Stimulated activated CD4-positive, alpha-beta T cell treated with anti-CD3 and anti-CD28 coated beads, Interleukin-15, amount 100 ng/mL, for 1 hour (primary cell): Measurements from ENCODE around the gene PLEKHS1.
"Not testable (repeated sequence)": the region's sequence is repeated elsewhere in the genome, so short reads cannot be mapped to it uniquely, and the experiment has no call there.

ENCODE experiments used
- DNase-seq, 2 donors: peaks; one replicate each; pipeline ENCODE4 v3.0.0-alpha.2; 2020; ENCODE audit warnings: low read depth in 1 of 2, low spot score in 1 of 2

PLEKHS1 gene

DNA sequence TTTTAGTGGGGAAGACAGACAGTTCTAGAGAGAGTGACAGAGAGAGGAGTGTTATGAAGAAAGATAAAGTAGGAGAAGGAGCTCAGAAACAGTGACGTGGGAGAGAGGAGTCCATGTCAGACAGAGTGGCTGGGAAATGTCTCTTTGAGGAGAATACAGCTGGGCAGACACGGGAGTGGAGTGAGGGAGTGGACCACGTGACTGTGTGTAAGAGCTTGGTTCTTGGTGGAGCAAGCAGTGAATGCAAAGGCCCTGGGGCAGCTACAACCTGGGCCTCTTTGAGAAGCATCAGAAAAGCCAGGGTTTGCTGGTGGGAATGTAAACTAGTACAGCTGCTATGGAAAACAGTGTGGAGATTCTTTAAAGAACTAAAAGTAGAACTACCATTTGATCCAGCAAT, 11.9 kb upstream of the PLEKHS1 start:
- no peak for DNase-seq

DNA sequence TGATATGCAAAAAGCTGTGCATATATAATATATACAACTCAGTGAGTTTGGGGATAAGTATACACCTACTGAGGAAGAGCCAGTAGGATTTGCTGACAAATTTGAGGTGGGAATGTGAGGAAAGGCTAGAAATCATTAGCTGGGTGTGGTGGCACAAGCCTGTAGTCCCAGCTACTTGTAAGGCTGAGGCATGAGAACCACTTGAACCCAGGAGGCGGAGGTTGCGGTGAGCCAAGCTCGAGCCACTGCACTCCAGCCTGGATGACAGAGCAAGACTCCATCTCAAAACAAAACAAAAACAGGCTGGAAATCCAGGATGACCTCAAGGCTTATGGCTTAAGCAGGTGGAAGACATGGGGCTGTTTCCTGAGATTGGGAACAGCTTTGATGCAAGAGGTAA, 10.6 kb upstream of the PLEKHS1 start:
- DNase-seq = no peak

- DNase-seq = no peak
Measured at GRCh38 chr10:113742466-113742865, 9.0 kb upstream of the PLEKHS1 start.

DNA sequence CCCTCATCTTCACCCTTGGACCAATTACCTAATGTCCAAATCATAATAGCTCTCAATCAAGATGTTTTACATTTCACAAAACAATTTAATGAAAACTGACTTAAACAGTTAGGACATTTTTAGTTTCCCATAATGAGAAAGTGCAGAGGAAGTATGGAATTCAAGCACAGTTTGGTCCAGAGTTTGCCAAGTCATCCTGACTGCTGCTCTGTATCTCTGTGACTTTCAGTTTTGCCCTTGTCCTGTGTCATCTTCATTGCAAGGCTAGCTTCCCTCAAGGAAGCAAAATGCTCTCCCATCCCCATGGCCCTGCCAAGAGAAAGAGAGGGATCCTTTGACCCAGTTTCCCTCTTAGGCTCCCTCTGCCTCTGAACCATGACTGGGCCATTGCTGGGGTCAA, 7.9 kb upstream of the PLEKHS1 start:
- DNase-seq = no peak

- no peak for DNase-seq
Measured at GRCh38 chr10:113745374-113745773, 6.1 kb upstream of the PLEKHS1 start.

DNA sequence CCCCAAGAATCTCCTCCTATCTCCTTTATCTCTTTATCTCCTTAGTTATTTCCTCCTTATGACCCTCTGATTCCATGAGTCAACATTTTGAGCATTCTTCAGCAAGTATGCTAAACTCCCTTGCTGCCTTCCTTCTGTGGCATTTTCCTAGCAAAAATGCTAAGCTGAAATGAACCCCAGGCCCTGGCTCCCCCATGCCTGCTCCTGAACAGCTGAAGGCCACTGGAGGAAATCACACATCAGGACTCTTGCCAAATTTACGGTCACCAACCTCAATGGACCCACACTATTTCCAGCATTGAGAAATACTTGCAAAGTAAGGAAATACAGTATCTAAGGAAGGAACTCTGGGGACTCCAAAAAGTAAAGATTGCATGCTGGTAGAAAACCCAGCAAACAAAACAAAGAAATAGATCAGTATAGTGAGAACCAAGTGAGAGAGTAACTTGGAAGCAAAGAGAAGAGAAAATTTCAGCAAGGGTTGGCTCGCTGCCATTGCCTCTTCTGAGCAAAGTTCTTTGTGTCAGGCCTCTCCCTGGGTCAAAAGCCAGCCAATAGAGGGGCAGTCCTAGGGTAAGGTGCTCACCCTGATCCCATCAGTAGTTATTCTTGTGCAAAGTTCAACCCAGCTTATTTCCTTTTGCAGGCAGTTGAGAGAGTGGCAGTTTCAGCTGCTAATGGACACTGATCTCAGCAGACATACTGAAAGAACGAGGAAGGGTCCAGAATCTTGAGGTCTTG, 5.1 kb upstream of the PLEKHS1 start:
- DNase-seq = no peak

DNA sequence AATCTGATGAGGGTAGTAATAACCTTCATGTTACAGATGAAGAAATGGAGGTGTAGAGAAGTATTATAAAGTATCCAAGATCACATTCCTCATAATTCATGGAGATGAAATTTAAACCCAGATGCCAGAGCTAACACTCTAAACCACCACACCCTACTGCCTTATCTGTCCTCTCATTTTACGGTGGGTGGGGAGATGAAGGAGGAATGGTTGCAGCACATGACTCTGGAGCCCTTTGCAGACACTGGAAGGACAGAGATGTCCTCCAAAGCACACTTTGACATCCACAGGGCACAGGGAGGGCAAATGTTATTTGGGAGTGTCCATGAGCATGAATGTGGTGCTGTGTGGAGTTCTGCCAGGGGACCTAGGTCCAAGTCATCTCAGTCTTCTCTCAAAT, 1.1 kb downstream of the PLEKHS1 start:
- DNase-seq = no peak

GRCh38 chr10:113753020-113753692, 1.7 kb downstream of the PLEKHS1 start:
- no peak for DNase-seq

- no peak for DNase-seq
Measured at GRCh38 chr10:113754125-113754524, 2.6 kb downstream of the PLEKHS1 start.

DNA sequence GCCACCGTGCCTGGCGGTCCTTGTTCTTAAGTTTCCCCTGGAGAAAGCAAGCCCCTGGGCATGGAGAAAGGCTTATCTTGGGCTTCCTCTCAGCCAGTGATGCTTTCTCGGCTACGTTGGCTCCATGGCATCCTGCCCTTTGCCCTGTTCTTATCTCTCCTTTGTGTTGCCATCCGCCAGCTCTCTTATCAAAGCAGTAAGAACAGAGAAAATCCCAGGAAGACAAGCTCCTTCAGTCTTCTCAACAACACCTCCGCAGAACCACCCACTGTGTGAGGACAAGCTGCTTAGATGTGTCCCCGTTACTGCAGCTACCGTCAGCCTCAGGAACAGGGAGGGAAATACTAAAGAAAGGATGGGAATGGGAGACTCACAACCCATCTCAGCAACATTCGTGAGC, 3.3 kb downstream of the PLEKHS1 start:
- DNase-seq = no peak

DNA sequence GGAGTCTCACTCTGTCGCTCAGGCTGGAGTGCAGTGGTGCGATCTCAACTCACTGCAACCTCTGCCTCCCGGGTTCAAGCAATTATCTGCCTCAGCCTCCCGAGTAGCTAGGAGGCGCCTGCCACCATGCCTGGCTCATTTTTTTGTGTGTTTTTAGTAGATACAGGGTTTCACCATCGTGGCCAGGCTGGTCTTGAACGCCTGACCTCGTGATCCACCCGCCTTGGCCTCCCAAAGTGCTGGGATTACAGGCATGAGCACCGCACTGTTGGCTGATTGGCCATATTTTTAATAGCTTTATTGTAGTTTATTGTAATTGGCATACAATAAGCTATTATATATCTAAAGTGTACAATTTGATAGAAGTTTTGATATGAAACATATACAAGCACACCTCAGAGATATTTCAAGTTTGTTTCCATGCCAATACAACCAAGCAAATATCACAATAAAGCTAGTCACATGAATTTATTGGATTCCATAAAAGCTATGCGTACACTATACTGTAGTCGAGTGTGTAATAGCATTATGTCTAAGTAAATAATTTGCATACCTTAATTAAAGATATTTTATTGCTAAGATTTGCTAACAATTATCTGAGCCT, 5.6 kb downstream of the PLEKHS1 start:
- DNase-seq = no peak

DNA sequence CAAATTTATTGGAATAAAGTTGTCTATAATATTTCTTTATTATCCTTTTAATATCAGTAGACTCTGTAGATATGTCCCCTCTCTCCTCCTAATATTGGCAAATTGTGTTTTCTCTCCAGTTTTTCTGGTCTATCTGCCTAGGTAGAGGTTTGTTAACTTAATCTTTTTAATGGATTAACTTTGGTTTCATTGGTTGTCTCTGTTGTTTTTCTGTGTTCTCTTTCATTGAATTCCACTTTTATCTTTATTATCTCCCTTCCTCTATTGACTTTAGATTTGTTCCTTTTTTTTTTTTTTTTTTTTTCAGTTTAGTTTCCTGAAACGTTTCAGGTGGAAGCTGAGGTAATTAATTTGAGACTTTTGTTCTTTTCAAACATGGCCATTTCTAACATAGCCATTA, 10.6 kb downstream of the PLEKHS1 start:
- no peak for DNase-seq

DNA sequence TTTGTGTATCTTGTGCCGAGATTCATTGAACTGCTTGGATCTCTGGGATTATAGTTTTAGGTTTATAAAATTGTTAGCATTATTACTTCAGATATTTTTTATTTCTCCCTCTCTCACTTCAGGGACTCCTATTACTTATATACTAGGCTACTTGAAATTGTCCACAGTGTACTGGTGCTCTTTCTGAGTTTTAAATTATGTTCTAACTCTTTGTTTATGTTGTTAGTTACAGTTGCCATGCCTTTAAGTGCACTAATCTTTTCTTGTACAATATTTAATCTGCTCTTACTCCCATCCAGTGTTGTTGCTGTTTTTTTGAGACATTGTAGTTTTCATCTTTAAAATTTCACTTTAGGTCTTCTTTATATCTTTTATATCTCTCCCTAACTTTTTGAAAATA, 13.1 kb downstream of the PLEKHS1 start:
- DNase-seq = no peak

DNA sequence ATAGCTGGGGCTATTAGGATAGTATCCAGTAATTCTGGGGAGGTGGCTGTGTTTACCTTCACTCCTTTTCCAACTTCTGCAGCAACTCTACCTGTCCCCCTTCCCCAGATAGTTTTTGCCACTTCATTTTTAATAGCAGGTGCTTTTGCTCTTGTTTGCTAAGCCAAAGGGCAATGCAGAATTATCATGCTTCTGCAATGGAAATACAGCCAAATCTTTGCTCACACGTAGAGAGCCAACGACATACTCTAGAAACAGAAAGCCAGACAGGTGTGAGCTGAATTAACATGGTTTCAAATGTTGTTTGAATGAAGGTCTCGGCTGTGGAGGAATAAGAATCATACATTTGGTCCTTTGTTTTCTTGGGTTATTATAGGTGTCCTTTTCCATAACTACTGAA, 14.4 kb downstream of the PLEKHS1 start:
- DNase-seq = no peak

GRCh38 chr10:113767222-113767621, 15.7 kb downstream of the PLEKHS1 start:
- DNase-seq = no peak

- DNase-seq = no peak
Measured at GRCh38 chr10:113770346-113770745, 18.9 kb downstream of the PLEKHS1 start.

DNA sequence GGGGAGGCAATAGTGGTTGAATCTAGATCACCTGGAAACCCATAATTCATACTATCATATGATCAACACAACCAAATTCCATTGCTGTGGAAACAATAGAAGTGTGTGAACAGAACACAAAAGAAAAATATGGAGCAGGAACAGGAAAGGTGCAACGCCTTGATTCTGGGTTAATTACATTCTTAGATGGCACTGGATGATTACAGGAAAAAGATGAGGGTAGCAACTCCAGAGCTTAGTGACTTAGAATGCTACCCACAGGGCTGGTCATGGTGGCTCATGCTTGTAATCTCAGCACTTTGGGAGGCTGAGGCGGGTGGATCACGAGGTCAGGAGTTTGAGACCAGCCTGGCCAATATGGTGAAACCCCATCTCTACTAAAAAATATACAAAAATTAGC, 19.6 kb downstream of the PLEKHS1 start:
- DNase-seq = not testable (repeated sequence)

DNA sequence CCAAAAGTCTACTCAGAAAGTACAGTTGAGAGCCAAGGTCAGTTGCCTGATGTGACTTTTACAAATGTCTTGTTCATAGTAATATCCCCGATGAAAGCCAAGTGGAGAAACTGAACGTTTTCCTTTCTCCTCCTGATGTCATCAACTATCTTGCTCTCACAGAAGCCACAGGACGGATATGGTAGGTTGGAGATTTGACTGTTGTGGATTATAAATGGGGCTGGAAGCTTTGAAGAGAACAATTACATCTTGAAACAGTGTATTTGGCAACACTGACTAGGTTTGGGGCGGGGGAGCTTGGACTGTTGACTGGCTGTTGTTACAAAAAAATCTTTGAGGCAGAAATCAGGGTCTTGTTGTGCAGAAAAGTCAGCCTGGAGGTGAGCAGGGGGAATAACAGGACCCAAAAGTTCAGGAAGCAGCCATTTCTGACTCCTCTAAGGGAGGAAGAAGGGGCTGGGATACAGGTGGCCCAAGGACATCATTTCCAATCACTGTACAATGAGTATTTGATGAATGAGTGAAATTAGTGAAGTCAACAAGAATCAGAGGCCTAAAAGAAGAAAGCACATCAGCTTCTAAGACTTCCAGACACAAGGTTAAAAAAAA, 24.3 kb downstream of the PLEKHS1 start:
- no peak for DNase-seq

- no peak for DNase-seq
Measured at GRCh38 chr10:113776553-113776952, 25.1 kb downstream of the PLEKHS1 start.

- no peak for DNase-seq
Measured at GRCh38 chr10:113780681-113781250, 29.3 kb downstream of the PLEKHS1 start.

- DNase-seq = no peak
Measured at GRCh38 chr10:113782367-113782766, 30.9 kb downstream of the PLEKHS1 start.
